Activated T-helper 1 cell treated with Interleukin-2 at 50 U/mL for 16 hours (primary cell): Measurements from ENCODE around the gene XKRX.

Experiments
- DNase-seq: peaks from one replicate; pipeline ENCODE4 v3.0.0-alpha.2; 2020; ENCODE audit warnings: low read depth

Gene XKRX

GRCh38 chrX:100895365-100896075, 33.2 kb downstream of the XKRX start:
- DNase-seq, result no peak

- DNase-seq, result no peak
Observed at GRCh38 chrX:100883654-100884053, 45.1 kb downstream of the XKRX start.

GRCh38 chrX:100880368-100880767, 48.3 kb downstream of the XKRX start:
- DNase-seq, result no peak

GRCh38 chrX:100874325-100874724, 54.4 kb downstream of the XKRX start, which contains the start of gene NOX1:
Gene NOX1, minus strand, starts transcription at chrX:100874359. Its CDS starts 220 bp downstream, at chrX:100874139.
- no peak for DNase-seq

- no peak for DNase-seq
Observed at GRCh38 chrX:100871594-100872560, 56.8 kb downstream of the XKRX start.

DNA sequence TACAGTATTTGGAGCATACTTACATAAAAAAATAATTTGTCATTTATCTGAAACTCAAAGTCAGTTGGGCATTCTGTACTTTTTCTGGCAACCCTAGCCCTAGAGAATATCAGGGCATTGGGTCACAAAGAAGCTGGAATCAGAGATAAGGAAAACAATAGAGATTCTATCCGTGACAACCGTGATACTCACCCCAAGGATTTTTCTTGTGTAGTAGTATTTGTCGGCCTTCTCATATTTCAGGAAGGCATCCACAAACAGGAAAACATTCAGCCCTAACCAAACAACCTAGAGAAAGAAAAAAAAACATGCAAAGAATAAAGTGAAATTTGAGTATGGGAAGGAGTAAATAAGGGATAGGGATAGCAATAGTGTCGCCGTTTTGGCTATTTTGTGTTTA, 58.2 kb downstream of the XKRX start:
- no peak for DNase-seq

- DNase-seq, result no peak
Observed at GRCh38 chrX:100868273-100868672, 60.4 kb downstream of the XKRX start.

DNA sequence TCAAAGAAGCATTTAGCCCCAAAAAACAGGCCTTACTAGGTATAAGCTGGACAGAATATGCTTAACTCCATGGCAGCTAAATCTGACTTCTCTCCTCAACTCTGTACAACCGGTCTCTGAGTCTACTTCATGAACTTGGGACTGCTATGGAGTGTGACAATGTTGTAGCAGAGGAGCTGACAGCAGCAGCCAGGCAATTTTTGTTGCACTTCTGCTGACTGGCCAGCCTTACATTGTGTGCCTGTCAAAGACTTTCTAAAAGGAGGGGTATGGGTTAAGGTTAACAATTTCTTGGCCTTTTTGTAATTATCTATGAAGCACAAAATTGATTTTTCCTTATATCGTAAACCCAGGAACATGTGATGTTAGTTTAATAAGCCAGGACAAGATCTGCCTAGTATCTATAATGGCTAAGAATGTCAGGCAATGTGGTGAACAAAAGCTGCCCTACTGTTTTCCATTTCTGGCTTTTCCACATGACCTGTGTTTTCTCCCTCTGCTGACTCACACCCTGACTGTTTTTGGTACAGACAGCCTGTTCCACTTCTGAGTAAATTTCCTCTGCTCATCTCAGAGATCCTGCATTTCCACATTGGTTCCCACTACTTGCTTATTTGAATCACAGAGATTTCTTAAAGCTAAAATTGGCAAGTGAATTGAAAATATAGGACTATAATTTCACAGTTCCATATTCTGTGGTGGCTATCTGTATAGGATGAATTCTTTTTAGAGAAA, 63.9 kb downstream of the XKRX start:
- no peak for DNase-seq
